Chondrocyte (in vitro differentiated cells): Measurements from ENCODE around the gene CCT3. TPM values are rescaled to one million over a fixed set of nuclear protein-coding genes. Genes with fewer than 3 reads are reported as not detected.

Experiments
- DNase-seq: peaks from one replicate; pipeline ENCODE4 v3.0.0; 2021; ENCODE audit warnings: mixed read lengths, low spot score
- H3K27ac Mint-ChIP-seq: one replicate; pipeline ENCODE4 v1.8.0; 2021; ENCODE audit warnings: mild to moderate bottlenecking, moderate library complexity, mixed read lengths; ENCODE audit not compliant: unreplicated experiment
- H3K27me3 Mint-ChIP-seq: 2 replicates; pipeline ENCODE4 v1.8.0; 2021; ENCODE audit warnings: low read depth, mixed read lengths
- H3K36me3 Mint-ChIP-seq: 2 replicates; pipeline ENCODE4 v1.8.0; 2021; ENCODE audit warnings: low read depth, mixed read lengths
- H3K4me1 Mint-ChIP-seq: 2 replicates; pipeline ENCODE4 v1.8.0; 2021; ENCODE audit warnings: low read depth, mild to moderate bottlenecking, mixed read lengths
- H3K4me3 Mint-ChIP-seq: one replicate; pipeline ENCODE4 v1.8.0; 2021; ENCODE audit warnings: mild to moderate bottlenecking, moderate library complexity, mixed read lengths; ENCODE audit not compliant: unreplicated experiment
- H3K9me3 Mint-ChIP-seq: 2 replicates; pipeline ENCODE4 v1.8.0; 2021; ENCODE audit warnings: low read depth, mixed read lengths
- CTCF ChIP-seq: fragments of 200-600 bp; sonication (generic); IDR thresholded peaks from 2 replicates; pipeline ENCODE4 v1.5.0; 2021; ENCODE audit warnings: antibody characterized with exemption, mild to moderate bottlenecking, moderate library complexity
- total RNA-seq: library from RNA; stranded (reverse); gene quantifications from 3 replicates; pipeline ENCODE4 v1.2.1, GENCODE V29; 2021

CCT3 gene
- total RNA-seq, 1 donor from 2014 or later: 161 TPM

GRCh38 chr1:156293098-156293434 is 45.0 kb downstream of the CCT3 start:
- H3K4me1 Mint-ChIP-seq: peaks cover 48% of the 10 kb centered on the region
- peak overlapping the region; percentile 74 for H3K27ac Mint-ChIP-seq
- H3K36me3 Mint-ChIP-seq: peaks cover 4% of the 10 kb centered on the region
- no peak overlapping the region for H3K4me3 Mint-ChIP-seq
- H3K27me3 Mint-ChIP-seq: no peaks in the 10 kb centered on the region
- no peak for TF ChIP-seq CTCF
- H3K9me3 Mint-ChIP-seq: no peaks in the 10 kb centered on the region
- DNase-seq: no peak

DNA sequence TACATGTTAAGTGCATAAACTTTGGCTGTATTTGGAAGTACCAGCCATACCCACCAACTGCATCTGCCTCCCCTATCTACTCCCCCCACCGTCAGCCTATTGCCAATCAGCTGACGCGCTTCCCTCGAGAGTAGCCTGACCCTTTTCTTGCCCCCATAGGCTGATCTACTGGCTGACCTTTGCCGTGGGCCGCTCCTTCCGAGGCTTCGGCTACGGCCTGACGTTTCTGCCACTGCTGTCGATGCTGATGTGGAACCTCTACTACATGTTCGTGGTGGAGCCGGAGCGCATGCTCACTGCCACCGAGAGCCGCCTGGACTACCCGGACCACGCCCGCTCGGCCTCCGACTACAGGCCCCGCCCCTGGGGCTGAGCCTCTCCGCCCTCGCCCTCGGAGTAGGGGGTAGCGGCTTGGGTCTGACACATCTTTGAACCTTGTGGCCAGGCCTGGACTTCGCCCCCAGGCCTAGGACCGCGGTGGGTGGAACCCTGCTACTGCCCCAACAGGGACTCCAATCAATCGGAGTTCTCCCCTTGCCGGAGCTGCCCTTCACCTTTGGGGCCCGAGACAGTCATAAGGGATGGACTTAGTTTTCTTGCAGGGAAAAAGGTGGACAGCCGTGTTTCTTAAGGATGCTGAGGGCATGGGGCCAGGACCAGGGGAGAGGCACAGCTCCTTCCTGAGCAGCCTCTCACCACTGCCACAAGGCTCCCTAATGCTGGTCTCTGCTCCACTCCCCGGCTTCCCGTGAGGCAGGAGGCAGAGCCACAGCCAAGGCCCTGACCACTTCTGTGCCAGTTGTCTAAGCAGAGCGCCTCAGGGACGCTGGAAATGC is 46.6 kb downstream of the CCT3 start:
- Mint-ChIP-seq H3K4me3 (peak overlapping the region; percentile 97), H3K27ac (peak overlapping the region; percentile 98), H3K36me3 (peaks cover 4% of the 10 kb centered on the region), H3K9me3 (no peaks in the 10 kb centered on the region), H3K4me1 (peaks cover 48% of the 10 kb centered on the region), H3K27me3 (no peaks in the 10 kb centered on the region)
- no peak for TF ChIP-seq CTCF
- peak; percentile 97 for DNase-seq

- Mint-ChIP-seq H3K4me1 (peaks cover 36% of the 10 kb centered on the region), H3K36me3 (peaks cover 4% of the 10 kb centered on the region), H3K4me3 (no peak overlapping the region), H3K27me3 (no peaks in the 10 kb centered on the region), H3K27ac (no peak overlapping the region), H3K9me3 (no peaks in the 10 kb centered on the region)
- no peak for TF ChIP-seq CTCF
- DNase-seq: no peak
Observed at GRCh38 chr1:156289857-156290256, 48.2 kb downstream of the CCT3 start.

- peaks cover 38% of the 10 kb centered on the region for H3K4me1 Mint-ChIP-seq
- peaks cover 2% of the 10 kb centered on the region for H3K36me3 Mint-ChIP-seq
- no peak overlapping the region for H3K27ac Mint-ChIP-seq
- H3K27me3 Mint-ChIP-seq: no peaks in the 10 kb centered on the region
- H3K9me3 Mint-ChIP-seq: no peaks in the 10 kb centered on the region
- peak; percentile 72 for DNase-seq
- H3K4me3 Mint-ChIP-seq: no peak overlapping the region
- TF ChIP-seq CTCF: no peak
Observed at GRCh38 chr1:156286061-156286460, 52.0 kb downstream of the CCT3 start.

GRCh38 chr1:156285437-156285836 is 52.7 kb downstream of the CCT3 start:
- H3K9me3 Mint-ChIP-seq: no peaks in the 10 kb centered on the region
- H3K36me3 Mint-ChIP-seq: peaks cover 2% of the 10 kb centered on the region
- no peak overlapping the region for H3K27ac Mint-ChIP-seq
- peak; percentile 81 for DNase-seq
- H3K4me1 Mint-ChIP-seq: peaks cover 41% of the 10 kb centered on the region
- TF ChIP-seq CTCF: no peak
- no peak overlapping the region for H3K4me3 Mint-ChIP-seq
- no peaks in the 10 kb centered on the region for H3K27me3 Mint-ChIP-seq
